Measurements from ENCODE around the gene ZNF79.

The ZNF79 gene

GRCh38 chr9:127423934-127424675 is at the start of gene ZNF79:
ZNF79 (plus strand) TSS chr9:127424382; CDS start chr9:127424788, 406 bp downstream.
- DNase-seq: peak; percentile 91

GRCh38 chr9:127380479-127380878 is 43.7 kb upstream of the ZNF79 start:
- no peak for DNase-seq

- no peak for DNase-seq
Observed at GRCh38 chr9:127382541-127382940, 41.6 kb upstream of the ZNF79 start.

- no peak for DNase-seq
Observed at GRCh38 chr9:127384016-127384730, 40.0 kb upstream of the ZNF79 start.

- DNase-seq: no peak
Observed at GRCh38 chr9:127384901-127385300, 39.3 kb upstream of the ZNF79 start.

- DNase-seq: no peak
Observed at GRCh38 chr9:127386249-127386648, 37.9 kb upstream of the ZNF79 start.

- DNase-seq: no peak
Observed at GRCh38 chr9:127386981-127387380, 37.2 kb upstream of the ZNF79 start.

- no peak for DNase-seq
Observed at GRCh38 chr9:127388037-127388855, 35.9 kb upstream of the ZNF79 start.

GRCh38 chr9:127388856-127389238 is 35.3 kb upstream of the ZNF79 start:
- DNase-seq: no peak

GRCh38 chr9:127389381-127390247 is 34.6 kb upstream of the ZNF79 start:
- no peak for DNase-seq

- DNase-seq: no peak
Observed at GRCh38 chr9:127390248-127390545, 34.0 kb upstream of the ZNF79 start.

- DNase-seq: no peak
Observed at GRCh38 chr9:127390563-127390962, 33.6 kb upstream of the ZNF79 start.

- DNase-seq: no peak
Observed at GRCh38 chr9:127392166-127392565, 32.0 kb upstream of the ZNF79 start.

- DNase-seq: no peak
Observed at GRCh38 chr9:127392976-127393375, 31.2 kb upstream of the ZNF79 start.

GRCh38 chr9:127393645-127394044 is 30.5 kb upstream of the ZNF79 start:
- DNase-seq: no peak

GRCh38 chr9:127395497-127396252 is 28.5 kb upstream of the ZNF79 start:
- DNase-seq: no peak

- DNase-seq: no peak
Observed at GRCh38 chr9:127396253-127396807, 27.9 kb upstream of the ZNF79 start.

GRCh38 chr9:127396808-127397645 is 27.2 kb upstream of the ZNF79 start, which contains the start of gene SLC2A8:
SLC2A8 (plus strand) TSS chr9:127397169; CDS start chr9:127397231, 62 bp downstream.
- peak; percentile 98 for DNase-seq

- DNase-seq: peak; percentile 17
Observed at GRCh38 chr9:127397646-127398274, 26.4 kb upstream of the ZNF79 start.

GRCh38 chr9:127398275-127398647 is 25.9 kb upstream of the ZNF79 start:
- no peak for DNase-seq
